Mesendoderm (in vitro differentiated cells): Measurements from ENCODE around the gene PODXL.

Source experiments
- DNase-seq: peaks from one replicate; pipeline ENCODE4 v3.0.0; 2013
- H2AK5ac ChIP-seq: 2 replicates; pipeline ENCODE4 v1.6.1; 2013; ENCODE audit warnings: low read length, inconsistent platforms
- H2BK120ac ChIP-seq: 2 replicates; pipeline ENCODE4 v1.6.1; 2013; ENCODE audit warnings: low read depth, mild to moderate bottlenecking, low read length, moderate library complexity, mixed read lengths
- H2BK15ac ChIP-seq: replicated peaks from 2 replicates; pipeline ENCODE4 v1.6.1; 2013; ENCODE audit warnings: low read depth, mild to moderate bottlenecking, moderate library complexity
- H2BK5ac ChIP-seq: 2 replicates; pipeline ENCODE4 v1.6.1; 2013; ENCODE audit warnings: low read length, inconsistent platforms
- H3K18ac ChIP-seq: 2 replicates; pipeline ENCODE4 v1.6.1; 2013; ENCODE audit warnings: mild to moderate bottlenecking, low read length, mixed read lengths
- H3K23ac ChIP-seq: one replicate; pipeline ENCODE4 v1.6.1; 2013; ENCODE audit warnings: low read length
- H3K27ac ChIP-seq: 2 replicates; pipeline ENCODE4 v1.5.1; 2013; ENCODE audit warnings: low read depth, mild to moderate bottlenecking, inconsistent platforms, low read length, moderate library complexity
- H3K27me3 ChIP-seq: 2 replicates; pipeline ENCODE4 v1.6.1; 2013; ENCODE audit warnings: low read length, control low read depth, mild to moderate bottlenecking, inconsistent platforms; ENCODE audit not compliant: insufficient read depth, poor library complexity
- H3K36me3 ChIP-seq: 2 replicates; pipeline ENCODE4 v1.6.1; 2013; ENCODE audit warnings: low read length, inconsistent platforms; ENCODE audit not compliant: control insufficient read depth, insufficient read depth
- H3K4ac ChIP-seq: one replicate; pipeline ENCODE4 v1.6.1; 2013; ENCODE audit warnings: low read depth, mild to moderate bottlenecking, low read length, moderate library complexity
- H3K4me1 ChIP-seq: 2 replicates; pipeline ENCODE4 v1.6.1; 2013; ENCODE audit warnings: low read depth, low read length, inconsistent platforms; ENCODE audit not compliant: control insufficient read depth
- H3K4me2 ChIP-seq: 2 replicates; pipeline ENCODE4 v1.6.1; 2013; ENCODE audit warnings: low read length
- H3K4me3 ChIP-seq: 2 replicates; pipeline ENCODE4 v1.5.1; 2013; ENCODE audit warnings: mild to moderate bottlenecking, low read length
- H3K56ac ChIP-seq: one replicate; pipeline ENCODE4 v1.6.1; 2013; ENCODE audit warnings: low read length
- H3K79me1 ChIP-seq: 2 replicates; pipeline ENCODE4 v1.6.1; 2013; ENCODE audit warnings: low read length, inconsistent platforms
- H3K79me2 ChIP-seq: 2 replicates; pipeline ENCODE4 v1.6.1; 2013; ENCODE audit warnings: mild to moderate bottlenecking, low read length; ENCODE audit not compliant: control insufficient read depth, insufficient read depth
- H3K9ac ChIP-seq: 2 replicates; pipeline ENCODE4 v1.6.1; 2013; ENCODE audit warnings: low read length, inconsistent platforms
- H4K5ac ChIP-seq: one replicate; pipeline ENCODE4 v1.6.1; 2013; ENCODE audit warnings: low read length
- H4K8ac ChIP-seq: one replicate; pipeline ENCODE4 v1.6.1; 2013; ENCODE audit warnings: low read depth, mild to moderate bottlenecking, control low read depth, low read length, moderate library complexity
- WGBS: extraction: QIAGEN DNeasy Blood & Tissue Kit; methylation state at CpG from one replicate; pipeline ENCODE4 v1.1.7; 2013; ENCODE audit warnings: low lambda C conversion rate, missing lambda C conversion rate; ENCODE audit not compliant: insufficient coverage; ENCODE audit errors: extremely low coverage; 5-methylcytosine and 5-hydroxymethylcytosine counted together

The PODXL gene

DNA sequence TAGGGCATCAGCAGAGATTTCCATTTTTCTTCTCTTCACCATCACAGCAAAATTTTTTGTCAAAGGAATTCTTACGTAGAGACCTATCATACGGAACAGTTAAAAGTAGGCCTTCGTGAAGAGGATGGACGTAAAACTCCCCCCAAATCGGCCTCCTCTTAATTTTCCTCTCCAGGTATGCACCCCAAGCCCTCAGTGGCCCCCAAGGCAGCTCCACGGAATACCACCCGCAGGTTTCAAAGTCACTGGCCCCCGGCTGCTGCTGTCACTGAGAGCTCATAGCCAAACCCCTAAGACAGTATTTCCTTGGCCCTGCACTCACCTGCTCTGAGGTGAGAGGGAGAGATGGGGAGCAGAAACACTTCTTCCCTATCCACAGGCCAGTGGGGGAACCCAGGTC is 8.8 kb downstream of the PODXL start:
- H2BK5ac ChIP-seq, result no peak overlapping the region
- H3K4me2 ChIP-seq, result no peak overlapping the region
- H3K56ac ChIP-seq, result peak overlapping the region; percentile 18
- H3K23ac ChIP-seq, result no peak overlapping the region
- no peaks in the 10 kb centered on the region for H3K36me3 ChIP-seq
- H4K5ac ChIP-seq, result peak overlapping the region; percentile 9
- DNase-seq, result no peak
- no peak overlapping the region for H2AK5ac ChIP-seq
- H3K18ac ChIP-seq, result no peak overlapping the region
- H3K4me3 ChIP-seq, result no peak overlapping the region
- peaks cover 94% of the 10 kb centered on the region for H3K79me2 ChIP-seq
- peaks cover 2% of the 10 kb centered on the region for H3K79me1 ChIP-seq
- no peak overlapping the region for H3K4ac ChIP-seq
- no peak overlapping the region for H3K9ac ChIP-seq
- H3K27ac ChIP-seq, result peak overlapping the region; percentile 5
- H4K8ac ChIP-seq, result no peak overlapping the region
- H2BK15ac ChIP-seq, result no peak overlapping the region
- no CpG with 5 or more reads among the region's 8 CpGs for WGBS
- no peak overlapping the region for H2BK120ac ChIP-seq
- H3K4me1 ChIP-seq, result peaks cover 19% of the 10 kb centered on the region
- H3K27me3 ChIP-seq, result no peaks in the 10 kb centered on the region

DNA sequence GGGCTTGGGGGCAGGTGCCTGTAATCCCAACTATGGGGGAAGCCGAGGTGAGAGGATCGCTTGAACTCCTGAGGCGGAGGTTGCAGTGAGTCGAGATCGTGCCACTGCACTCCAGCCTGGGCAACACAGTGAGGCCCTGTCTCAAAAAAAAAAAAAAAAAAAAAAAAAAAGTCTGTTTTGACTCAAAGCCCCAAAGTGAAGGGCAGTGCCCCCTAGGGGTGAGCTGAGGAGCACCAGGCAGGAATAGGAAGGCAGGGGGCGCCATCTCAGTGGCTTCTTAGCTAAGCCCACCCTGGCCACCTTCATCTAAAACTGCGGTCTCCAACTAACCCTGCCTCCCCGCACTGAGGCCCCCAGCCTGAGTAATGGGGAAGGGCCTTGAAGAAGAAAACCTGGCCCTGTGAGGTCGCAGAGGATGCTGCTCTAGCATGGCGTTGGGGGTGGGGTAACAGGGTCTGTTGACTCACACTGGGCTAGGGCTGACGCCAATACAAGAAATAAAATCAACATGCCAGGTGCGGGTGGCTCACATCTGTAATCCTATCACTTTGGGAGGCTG is 9.8 kb downstream of the PODXL start:
- Histone ChIP-seq H2AK5ac (no peak overlapping the region), H4K5ac (no peak overlapping the region), H3K4me1 (peaks cover 12% of the 10 kb centered on the region), H3K23ac (no peak overlapping the region), H3K27me3 (no peaks in the 10 kb centered on the region), H3K36me3 (no peaks in the 10 kb centered on the region), H3K9ac (no peak overlapping the region), H2BK5ac (no peak overlapping the region), H3K79me2 (peaks cover 95% of the 10 kb centered on the region), H3K56ac (no peak overlapping the region), H2BK120ac (no peak overlapping the region), H2BK15ac (no peak overlapping the region), H4K8ac (no peak overlapping the region), H3K27ac (no peak overlapping the region), H3K18ac (no peak overlapping the region), H3K4me3 (no peak overlapping the region), H3K4ac (no peak overlapping the region), H3K4me2 (no peak overlapping the region), H3K79me1 (peaks cover 2% of the 10 kb centered on the region)
- peak; percentile 97 for DNase-seq
- WGBS, result no CpG with 5 or more reads among the region's 12 CpGs

GRCh38 chr7:131546126-131546525 is 10.3 kb downstream of the PODXL start:
- WGBS, result no CpG with 5 or more reads among the region's 12 CpGs
- no peak overlapping the region for H3K56ac ChIP-seq
- no peak overlapping the region for H3K27ac ChIP-seq
- H3K27me3 ChIP-seq, result no peaks in the 10 kb centered on the region
- no peak overlapping the region for H2BK15ac ChIP-seq
- no peak overlapping the region for H3K4me2 ChIP-seq
- no peak overlapping the region for H3K4me3 ChIP-seq
- DNase-seq, result no peak
- peaks cover 2% of the 10 kb centered on the region for H3K79me1 ChIP-seq
- H4K8ac ChIP-seq, result no peak overlapping the region
- peaks cover 10% of the 10 kb centered on the region for H3K4me1 ChIP-seq
- H2BK120ac ChIP-seq, result no peak overlapping the region
- H3K23ac ChIP-seq, result no peak overlapping the region
- no peak overlapping the region for H2AK5ac ChIP-seq
- peaks cover 95% of the 10 kb centered on the region for H3K79me2 ChIP-seq
- no peaks in the 10 kb centered on the region for H3K36me3 ChIP-seq
- H4K5ac ChIP-seq, result no peak overlapping the region
- no peak overlapping the region for H3K9ac ChIP-seq
- H3K18ac ChIP-seq, result no peak overlapping the region
- H2BK5ac ChIP-seq, result no peak overlapping the region
- no peak overlapping the region for H3K4ac ChIP-seq

DNA sequence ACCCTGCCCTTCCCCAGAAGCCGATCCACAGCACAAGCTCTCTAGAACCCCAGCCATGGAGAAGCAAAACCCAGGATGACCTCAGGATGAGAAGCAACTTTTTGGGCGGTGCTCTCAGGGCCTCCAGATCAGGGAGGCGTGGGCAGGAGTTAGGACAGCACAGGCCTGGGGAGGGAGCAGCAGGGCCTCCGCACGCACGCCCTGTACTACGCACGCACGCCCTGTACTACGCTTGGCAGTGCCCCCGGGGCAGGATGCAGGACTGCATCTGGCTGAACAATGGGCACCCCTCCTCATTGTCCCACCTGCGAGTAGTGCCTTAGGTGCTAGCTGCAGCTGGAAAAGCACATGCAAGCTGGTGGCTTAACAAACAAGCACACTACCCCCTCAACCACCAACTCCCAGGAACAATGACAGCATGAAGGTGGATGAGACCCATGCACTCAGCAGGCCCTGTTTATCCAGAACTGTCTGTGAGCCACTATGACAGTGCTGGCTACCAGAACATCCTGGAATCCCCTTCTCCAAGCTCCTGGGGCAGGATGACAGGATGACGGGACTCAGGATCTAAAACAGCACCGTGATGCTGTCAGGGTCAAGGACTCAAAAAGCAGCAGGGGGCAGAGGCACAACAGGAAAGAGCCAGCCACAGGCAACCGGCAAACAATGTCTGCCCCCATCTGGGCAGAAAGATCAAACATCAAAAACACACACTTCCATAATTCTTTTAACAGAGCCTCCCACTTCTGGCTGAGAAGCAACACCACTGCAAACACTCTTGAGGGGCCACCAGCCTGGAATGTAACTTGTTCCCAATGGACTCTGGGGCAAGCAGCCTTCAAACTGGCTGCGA is 11.8 kb downstream of the PODXL start:
- Histone ChIP-seq H3K27me3 (no peaks in the 10 kb centered on the region), H3K36me3 (no peaks in the 10 kb centered on the region), H2BK15ac (no peak overlapping the region), H3K27ac (no peak overlapping the region), H3K4me2 (no peak overlapping the region), H3K79me1 (peaks cover 2% of the 10 kb centered on the region), H3K4me3 (no peak overlapping the region), H3K23ac (peak overlapping the region; percentile 12), H3K18ac (peak overlapping the region; percentile 13), H2AK5ac (no peak overlapping the region), H2BK120ac (no peak overlapping the region), H3K4me1 (peaks cover 16% of the 10 kb centered on the region), H3K9ac (no peak overlapping the region), H3K4ac (no peak overlapping the region), H2BK5ac (peak overlapping the region; percentile 21), H4K5ac (no peak overlapping the region), H4K8ac (no peak overlapping the region), H3K79me2 (peaks cover 96% of the 10 kb centered on the region), H3K56ac (peak overlapping the region; percentile 57)
- peak; percentile 92 for DNase-seq
- WGBS, result no CpG with 5 or more reads among the region's 16 CpGs

DNA sequence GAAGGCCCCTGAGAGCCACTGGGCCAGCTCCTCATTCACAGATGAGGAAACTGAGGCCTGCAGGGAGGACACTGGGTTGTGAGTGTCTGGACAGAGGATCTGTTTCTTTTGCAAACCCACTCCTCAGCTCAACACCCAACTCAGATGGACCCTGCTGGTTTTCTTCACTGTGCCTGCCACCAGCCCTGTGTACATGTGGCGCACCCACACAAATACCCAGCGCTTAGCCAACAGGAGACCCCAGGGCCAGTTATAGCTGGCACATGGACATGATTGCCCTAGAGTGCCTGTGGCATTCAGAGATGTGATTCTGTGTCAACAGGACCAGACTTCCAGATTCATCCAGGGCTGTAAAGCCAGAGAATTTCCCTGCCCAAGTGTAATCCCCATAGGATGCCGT is 12.4 kb downstream of the PODXL start:
- Histone ChIP-seq H3K4me1 (peaks cover 18% of the 10 kb centered on the region), H2BK15ac (no peak overlapping the region), H4K8ac (no peak overlapping the region), H2AK5ac (no peak overlapping the region), H2BK5ac (no peak overlapping the region), H4K5ac (no peak overlapping the region), H3K27ac (no peak overlapping the region), H3K9ac (no peak overlapping the region), H3K27me3 (no peaks in the 10 kb centered on the region), H2BK120ac (no peak overlapping the region), H3K23ac (no peak overlapping the region), H3K18ac (no peak overlapping the region), H3K4ac (no peak overlapping the region), H3K79me2 (peaks cover 96% of the 10 kb centered on the region), H3K79me1 (peaks cover 2% of the 10 kb centered on the region), H3K4me2 (no peak overlapping the region), H3K4me3 (no peak overlapping the region), H3K36me3 (no peaks in the 10 kb centered on the region), H3K56ac (peak overlapping the region; percentile 19)
- DNase-seq, result no peak
- no CpG with 5 or more reads among the region's 3 CpGs for WGBS
